Measurements from ENCODE around the gene ULK2.
A peak's percentile ranks its signal among the peaks of the same experiment; 100 is the strongest.
"Not testable (repeated sequence)": the region's sequence is repeated elsewhere in the genome, so short reads cannot be mapped to it uniquely, and the experiment has no call there.

Gene ULK2

GRCh38 chr17:19860647-19861177 is 7.0 kb downstream of the ULK2 start:
- DNase-seq: not testable (repeated sequence)

DNA sequence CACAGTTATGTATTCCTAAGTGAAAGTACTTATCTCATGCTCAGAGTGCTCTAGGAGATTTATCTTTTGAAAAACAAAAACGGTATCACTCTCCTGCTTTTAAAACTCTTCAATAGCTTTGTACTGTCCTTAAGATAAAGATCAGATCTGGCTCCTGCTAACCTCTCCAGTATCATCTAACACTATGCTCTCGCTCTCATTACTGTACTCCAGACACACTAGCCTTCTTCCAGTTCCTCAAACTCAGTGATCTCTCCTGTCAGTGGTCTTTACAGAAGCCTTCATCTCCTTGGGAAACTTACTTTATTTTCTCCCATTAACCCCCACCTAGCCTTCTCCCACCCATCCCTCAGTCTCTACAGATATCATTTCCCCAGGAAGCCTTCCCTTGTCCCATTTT is 10.1 kb downstream of the ULK2 start:
- DNase-seq: no peak

DNA sequence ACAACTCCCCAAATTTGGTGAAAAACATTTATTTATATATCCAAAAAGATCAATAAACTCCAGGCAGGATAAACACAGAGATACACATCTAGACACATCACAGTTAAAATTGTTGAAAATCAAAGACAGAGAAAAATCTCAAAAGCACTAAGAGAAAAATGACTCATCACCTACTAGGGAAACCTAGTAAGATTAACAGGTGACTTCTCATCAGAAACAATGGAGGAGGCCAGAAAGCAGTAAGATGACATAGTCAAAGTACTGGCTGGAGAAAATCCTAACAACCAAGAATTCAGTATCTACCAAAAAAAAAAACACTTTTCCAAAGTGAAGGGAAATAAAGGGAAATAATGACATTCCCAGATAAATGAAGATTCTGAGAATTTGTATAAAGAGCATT is 33.8 kb downstream of the ULK2 start:
- no peak for DNase-seq

GRCh38 chr17:19830061-19830460 is 37.7 kb downstream of the ULK2 start:
- DNase-seq: no peak

DNA sequence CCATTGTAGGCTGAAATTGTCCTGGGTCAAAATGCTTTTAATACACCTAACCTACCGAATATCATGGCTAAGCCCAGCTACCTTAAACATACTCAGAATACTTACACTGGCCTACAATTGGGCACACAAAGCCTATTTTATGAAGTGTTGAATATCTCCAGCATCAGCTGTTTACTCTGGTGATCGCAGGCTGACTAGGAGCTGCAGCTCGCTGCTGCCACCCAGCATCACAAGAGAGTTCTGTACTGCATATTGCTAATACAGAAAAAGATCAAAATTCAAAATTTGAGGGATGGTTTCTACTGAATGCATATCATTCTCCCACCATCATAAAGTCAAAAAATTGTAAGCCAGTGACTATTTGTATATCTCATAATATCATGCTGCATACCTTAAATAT is 55.3 kb downstream of the ULK2 start:
- no peak for DNase-seq

GRCh38 chr17:19805006-19805405 is 62.7 kb downstream of the ULK2 start:
- DNase-seq: no peak

DNA sequence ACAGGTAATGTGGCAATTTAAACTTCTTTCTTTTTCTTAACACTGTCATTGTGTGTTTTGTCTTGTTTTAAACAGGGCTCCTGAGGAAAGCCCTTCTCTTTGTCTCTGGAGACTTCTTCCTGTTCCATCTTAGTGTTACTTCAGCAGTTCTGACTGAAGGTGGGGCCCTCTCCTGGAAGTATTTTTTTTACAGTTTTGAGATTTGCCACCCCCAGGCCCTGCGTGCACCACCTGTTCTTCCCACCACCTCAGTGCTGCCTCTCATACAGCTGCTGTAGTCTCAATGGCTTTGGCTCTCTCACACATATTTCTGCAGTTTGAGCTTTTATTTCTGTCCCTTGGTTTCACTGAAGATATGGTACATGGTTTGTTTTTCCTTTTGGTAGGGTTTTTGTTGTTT is 67.2 kb downstream of the ULK2 start:
- no peak for DNase-seq

GRCh38 chr17:19799796-19800195 is 67.9 kb downstream of the ULK2 start:
- DNase-seq: no peak

- DNase-seq: no peak
Observed at GRCh38 chr17:19796457-19796856, 71.3 kb downstream of the ULK2 start.

DNA sequence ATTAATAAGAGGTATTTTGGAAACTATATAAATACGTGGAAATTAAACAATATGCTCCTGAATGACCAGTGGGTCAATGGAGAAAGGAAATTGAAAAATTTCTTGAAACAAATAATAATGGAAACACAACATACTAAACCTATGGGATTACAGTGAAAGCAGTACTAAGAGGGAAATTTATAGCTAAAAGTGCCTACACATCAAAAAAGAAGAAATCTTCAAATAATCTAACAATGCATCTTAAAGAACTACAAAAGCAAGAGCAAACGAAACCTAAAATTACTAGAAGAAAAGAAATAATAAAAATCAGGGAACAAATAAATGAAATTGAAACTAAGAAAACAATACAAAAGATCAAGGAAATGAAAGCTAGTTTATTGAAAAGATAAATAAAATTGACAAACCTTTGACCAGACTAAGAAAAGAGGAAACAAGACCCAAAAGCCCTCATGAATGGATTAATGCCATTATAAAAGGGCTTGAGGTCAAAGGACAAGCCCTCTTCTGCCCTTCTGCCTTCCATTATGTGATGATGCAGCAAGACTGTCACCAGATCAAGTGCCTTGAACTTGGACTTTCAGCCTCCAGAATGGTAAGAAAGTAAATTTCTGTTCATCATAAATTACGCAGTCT is 75.7 kb downstream of the ULK2 start:
- DNase-seq: no peak

DNA sequence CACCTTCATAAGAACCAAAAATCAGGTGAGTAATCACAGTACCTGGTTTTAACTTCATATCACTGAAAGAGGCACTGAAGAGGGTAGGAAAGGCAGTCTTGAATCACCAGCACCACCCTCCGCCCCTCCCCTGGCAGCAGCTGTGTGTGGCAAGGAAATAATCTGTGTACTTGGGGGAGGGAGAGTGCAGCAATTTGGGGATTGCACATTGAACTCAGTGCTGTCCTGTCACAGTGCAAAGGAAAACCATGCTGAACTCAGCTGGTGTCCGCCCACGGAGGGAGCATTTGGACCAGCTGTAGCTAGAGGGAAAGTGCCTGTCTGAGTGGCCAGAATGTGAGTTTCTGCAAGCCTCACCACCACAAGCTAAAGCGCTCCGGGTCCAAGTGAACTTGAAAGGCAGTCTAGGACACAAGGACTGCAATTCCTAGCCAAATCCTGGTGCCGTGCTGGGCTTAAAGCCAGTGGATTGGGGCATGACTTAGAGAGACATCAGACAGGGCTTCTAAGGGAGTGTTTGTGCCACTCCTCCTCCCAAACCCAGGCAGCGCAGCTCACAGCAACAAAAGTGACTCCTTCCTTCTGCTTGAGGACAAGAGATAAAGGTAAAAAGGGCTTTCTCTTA is 79.9 kb downstream of the ULK2 start:
- no peak for DNase-seq

- DNase-seq: no peak
Observed at GRCh38 chr17:19785854-19786253, 81.9 kb downstream of the ULK2 start.

DNA sequence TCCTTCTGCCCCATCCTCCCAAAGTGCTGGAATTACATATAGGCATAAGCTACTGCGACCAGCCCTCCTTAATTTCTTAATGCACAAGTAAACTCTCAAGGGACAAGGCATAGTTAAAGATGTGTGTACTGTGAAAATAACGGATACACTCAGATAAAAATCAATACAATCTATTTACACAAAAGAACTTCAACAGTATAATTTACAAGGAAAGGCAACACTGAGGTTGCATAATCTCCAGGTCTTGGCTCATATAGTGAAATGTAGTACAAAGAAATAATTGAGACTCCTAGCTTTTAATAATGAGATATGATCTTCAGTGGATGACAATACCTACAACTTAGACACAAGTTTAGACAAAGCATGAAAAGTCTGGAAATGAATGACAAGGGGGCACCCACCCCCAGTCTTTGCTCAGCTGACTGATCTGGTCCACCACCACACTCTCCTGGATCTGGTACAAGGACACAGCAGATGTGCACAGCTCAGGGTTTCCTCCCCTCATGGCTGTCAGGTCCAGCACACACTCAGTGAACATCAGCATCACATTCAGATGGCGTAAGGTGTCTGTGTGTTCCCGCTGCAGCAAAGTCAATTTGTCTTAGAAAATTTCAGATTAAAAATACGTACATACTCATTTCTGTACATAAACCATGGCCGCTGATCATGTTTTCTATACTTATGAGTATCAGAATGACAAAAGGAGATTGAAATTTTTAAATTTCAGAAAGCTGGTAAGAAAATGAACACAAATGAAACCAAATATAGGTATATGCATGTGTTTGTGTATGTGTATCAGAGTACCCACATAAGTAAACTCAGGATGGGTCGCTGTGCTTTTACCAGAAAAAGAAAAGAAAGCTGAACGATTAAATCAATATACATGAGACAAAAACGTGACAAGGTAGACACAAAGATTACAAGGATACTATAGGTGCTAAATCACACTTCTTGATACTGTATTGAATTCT is 86.0 kb downstream of the ULK2 start:
- DNase-seq: no peak

DNA sequence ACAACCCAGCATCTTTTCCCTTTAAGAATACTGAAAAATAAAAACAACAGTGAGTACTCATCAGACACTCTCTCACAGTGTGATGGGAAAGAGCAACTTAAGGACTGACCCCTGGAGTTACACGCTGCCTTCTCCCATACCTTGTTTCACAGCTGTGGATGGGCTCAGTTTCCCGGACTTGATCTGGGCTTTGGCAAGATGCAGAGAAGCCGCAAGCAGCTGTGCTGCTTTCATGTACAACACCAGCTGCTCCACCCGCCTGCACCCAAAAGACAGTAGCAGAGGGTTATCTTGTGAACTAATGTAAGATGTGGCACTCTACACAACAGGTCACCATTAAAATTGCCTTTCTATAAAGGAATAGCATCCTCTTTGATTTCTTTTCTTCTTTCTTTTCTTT is 86.9 kb downstream of the ULK2 start:
- no peak for DNase-seq

- DNase-seq: no peak
Observed at GRCh38 chr17:19773534-19773933, 94.2 kb downstream of the ULK2 start.

GRCh38 chr17:19771971-19772630 is 95.6 kb downstream of the ULK2 start:
- DNase-seq: no peak

GRCh38 chr17:19770985-19771735 is 96.6 kb downstream of the ULK2 start:
- DNase-seq: no peak

- no peak for DNase-seq
Observed at GRCh38 chr17:19769946-19770652, 97.6 kb downstream of the ULK2 start.

GRCh38 chr17:19768046-19768782 is 99.5 kb downstream of the ULK2 start:
- DNase-seq: no peak

GRCh38 chr17:19766421-19767270 is 101.1 kb downstream of the ULK2 start:
- peak; percentile 56 for DNase-seq
